Neural cell (in vitro differentiated cells): ENCODE measurements around the gene DTHD1. TPM values are rescaled to one million over a fixed set of nuclear protein-coding genes. Genes with fewer than 3 reads are reported as not detected.

Experiments used
- H2AFZ ChIP-seq: fragments of 200-600, 300-800 bp; sonication (generic), shearing (Covaris generic); 2 replicates; pipeline ENCODE4 v1.6.0; 2014; ENCODE audit warnings: low read depth, mild to moderate bottlenecking, antibody characterized with exemption, low read length, moderate library complexity
- H3F3A ChIP-seq: fragments of 200-600 bp; shearing (Covaris generic); 2 replicates; pipeline ENCODE4 v1.6.1; 2016; ENCODE audit warnings: mild to moderate bottlenecking, moderate library complexity, mixed read lengths, antibody characterized with exemption, low read length; ENCODE audit not compliant: insufficient read depth, poor library complexity, severe bottlenecking
- H3K27ac ChIP-seq: fragments of 200-600, 300-800 bp; sonication (generic), shearing (Covaris generic); 2 replicates; pipeline ENCODE4 v1.5.1; 2014; ENCODE audit warnings: mild to moderate bottlenecking, low read length, moderate library complexity
- H3K27me3 ChIP-seq: fragments of 300-800, 200-600 bp; sonication (generic), shearing (Covaris generic); 2 replicates; pipeline ENCODE4 v1.6.0; 2014; ENCODE audit warnings: mild to moderate bottlenecking, low read depth, low read length, moderate library complexity; ENCODE audit not compliant: insufficient read depth
- H3K36me3 ChIP-seq: fragments of 300-800, 200-600 bp; sonication (generic), shearing (Covaris generic); 2 replicates; pipeline ENCODE4 v1.5.1; 2014; ENCODE audit warnings: mild to moderate bottlenecking, antibody characterized with exemption, low read length, moderate library complexity; ENCODE audit not compliant: insufficient read depth
- H3K4me2 ChIP-seq: fragments of 300-800, 200-600 bp; sonication (generic), shearing (Covaris generic); 2 replicates; pipeline ENCODE4 v1.6.0; 2014; ENCODE audit warnings: mild to moderate bottlenecking, low read length
- H3K4me3 ChIP-seq: fragments of 300-800, 200-600 bp; sonication (generic), shearing (Covaris generic); 2 replicates; pipeline ENCODE4 v1.5.1; 2014; ENCODE audit warnings: mild to moderate bottlenecking, low read length, moderate library complexity
- H3K79me2 ChIP-seq: fragments of 200-600 bp; shearing (Covaris generic); replicated peaks from 2 replicates; pipeline ENCODE4 v1.6.0; 2014; ENCODE audit warnings: mild to moderate bottlenecking, low read length, moderate library complexity; ENCODE audit not compliant: insufficient read depth
- H3K9ac ChIP-seq: fragments of 300-800, 200-600 bp; sonication (generic), shearing (Covaris generic); 2 replicates; pipeline ENCODE4 v1.6.1; 2016; ENCODE audit warnings: mild to moderate bottlenecking, low read length, mixed read lengths
- H3K9me2 ChIP-seq: fragments of 200-600 bp; shearing (Covaris generic); 2 replicates; pipeline ENCODE4 v1.6.1; 2016; ENCODE audit warnings: mild to moderate bottlenecking, low read length, mixed read lengths; ENCODE audit not compliant: insufficient read depth
- H3K9me3 ChIP-seq: fragments of 200-600, 300-800 bp; sonication (generic), shearing (Covaris generic); 2 replicates; pipeline ENCODE4 v1.6.1; 2016; ENCODE audit warnings: mild to moderate bottlenecking, mixed run types, low read length, moderate library complexity, mixed read lengths
- H4K20me1 ChIP-seq: fragments of 200-600 bp; shearing (Covaris generic); 2 replicates; pipeline ENCODE4 v1.6.1; 2016; ENCODE audit warnings: mild to moderate bottlenecking, mixed run types; ENCODE audit not compliant: insufficient read depth
- EP300 ChIP-seq: fragments of 450-650 bp; conservative IDR thresholded peaks from 2 replicates; pipeline ENCODE4 v1.6.1; 2014; ENCODE audit warnings: antibody characterized with exemption, mild to moderate bottlenecking, moderate library complexity; ENCODE audit not compliant: poor library complexity, severe bottlenecking
- EZH2 ChIP-seq: fragments of 200-600, 300-800 bp; shearing (Covaris generic), sonication (generic); IDR thresholded peaks from 2 replicates; pipeline ENCODE4 v1.6.1; 2014; ENCODE audit warnings: antibody characterized with exemption, low read length, borderline replicate concordance, mild to moderate bottlenecking; ENCODE audit not compliant: insufficient read depth, poor library complexity, severe bottlenecking
- MXI1 ChIP-seq: fragments of 450-650 bp; conservative IDR thresholded peaks from 2 replicates; pipeline ENCODE4 v1.6.1; 2014; ENCODE audit warnings: antibody characterized with exemption, mild to moderate bottlenecking; ENCODE audit not compliant: poor library complexity, severe bottlenecking
- POLR2AphosphoS5 ChIP-seq: IDR thresholded peaks from 2 replicates; pipeline ENCODE4 v1.6.1; 2012
- RAD21 ChIP-seq: fragments of 450-650 bp; conservative IDR thresholded peaks from 2 replicates; pipeline ENCODE4 v1.6.1; 2014; ENCODE audit warnings: antibody characterized with exemption, mild to moderate bottlenecking, moderate library complexity
- SMC3 ChIP-seq: fragments of 450-650 bp; conservative IDR thresholded peaks from 2 replicates; pipeline ENCODE4 v1.6.1; 2014; ENCODE audit warnings: antibody characterized with exemption, mild to moderate bottlenecking, moderate library complexity; ENCODE audit not compliant: poor library complexity
- TAF1 ChIP-seq: IDR thresholded peaks from 2 replicates; pipeline ENCODE4 v1.6.1; 2012; ENCODE audit warnings: low read depth
- polyA plus RNA-seq: library from polyadenylated mRNA; depleted of rRNA; stranded (reverse); fragments of >200 nt; gene quantifications from 2 replicates; pipeline ENCODE4 v1.2.3, GENCODE V29; 2014
- TF ChIP-seq, protein P1 (sequence below): fragments of 450-650 bp; IDR thresholded peaks from 2 replicates; pipeline ENCODE4 v1.5.1; 2014; ENCODE audit warnings: antibody characterized with exemption, mild to moderate bottlenecking, moderate library complexity; ENCODE audit not compliant: poor library complexity, severe bottlenecking
- TF ChIP-seq, protein P2 (sequence below): IDR thresholded peaks from 2 replicates; pipeline ENCODE4 v1.6.1; 2012; ENCODE audit warnings: borderline replicate concordance

The DTHD1 gene
- polyA plus RNA-seq, 1 donor from 2014 or later = not detected

DNA sequence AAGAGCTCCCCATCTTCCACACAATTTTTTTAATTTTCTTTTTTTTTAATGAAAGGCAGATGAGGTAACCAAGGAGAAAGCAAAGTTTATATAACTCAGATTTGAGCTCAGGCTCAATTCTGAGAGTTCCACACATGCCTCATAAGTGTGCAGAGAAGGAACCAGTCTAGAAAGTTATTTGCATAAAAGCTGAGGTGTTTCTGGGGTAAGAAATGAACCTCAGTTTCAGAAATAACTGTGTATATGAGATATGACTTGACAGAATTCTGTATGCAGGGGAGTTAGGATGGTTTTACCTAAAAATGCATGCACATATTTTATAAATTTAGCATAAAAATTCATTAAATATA lies 51.3 kb downstream of the DTHD1 start:
- Histone ChIP-seq H3K4me2 (no peak overlapping the region), H3K9me2 (no peaks in the 10 kb centered on the region), H3K79me2 (no peaks in the 10 kb centered on the region), H3K27ac (no peak overlapping the region), H3K27me3 (no peaks in the 10 kb centered on the region), H3K9me3 (no peaks in the 10 kb centered on the region), H3K36me3 (no peaks in the 10 kb centered on the region), H2AFZ (no peak overlapping the region), H4K20me1 (no peaks in the 10 kb centered on the region), H3K9ac (no peak overlapping the region), H3F3A (no peaks in the 10 kb centered on the region), H3K4me3 (no peak overlapping the region)
- TF ChIP-seq SMC3 = no peak
- TF ChIP-seq, protein P1, sequence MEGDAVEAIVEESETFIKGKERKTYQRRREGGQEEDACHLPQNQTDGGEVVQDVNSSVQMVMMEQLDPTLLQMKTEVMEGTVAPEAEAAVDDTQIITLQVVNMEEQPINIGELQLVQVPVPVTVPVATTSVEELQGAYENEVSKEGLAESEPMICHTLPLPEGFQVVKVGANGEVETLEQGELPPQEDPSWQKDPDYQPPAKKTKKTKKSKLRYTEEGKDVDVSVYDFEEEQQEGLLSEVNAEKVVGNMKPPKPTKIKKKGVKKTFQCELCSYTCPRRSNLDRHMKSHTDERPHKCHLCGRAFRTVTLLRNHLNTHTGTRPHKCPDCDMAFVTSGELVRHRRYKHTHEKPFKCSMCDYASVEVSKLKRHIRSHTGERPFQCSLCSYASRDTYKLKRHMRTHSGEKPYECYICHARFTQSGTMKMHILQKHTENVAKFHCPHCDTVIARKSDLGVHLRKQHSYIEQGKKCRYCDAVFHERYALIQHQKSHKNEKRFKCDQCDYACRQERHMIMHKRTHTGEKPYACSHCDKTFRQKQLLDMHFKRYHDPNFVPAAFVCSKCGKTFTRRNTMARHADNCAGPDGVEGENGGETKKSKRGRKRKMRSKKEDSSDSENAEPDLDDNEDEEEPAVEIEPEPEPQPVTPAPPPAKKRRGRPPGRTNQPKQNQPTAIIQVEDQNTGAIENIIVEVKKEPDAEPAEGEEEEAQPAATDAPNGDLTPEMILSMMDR = no peak
- TF ChIP-seq EZH2 = no peak
- no peak for TF ChIP-seq POLR2AphosphoS5
- no peak for TF ChIP-seq MXI1
- TF ChIP-seq EP300 = no peak
- TF ChIP-seq RAD21 = no peak
- no peak for TF ChIP-seq TAF1
- TF ChIP-seq, protein P2, sequence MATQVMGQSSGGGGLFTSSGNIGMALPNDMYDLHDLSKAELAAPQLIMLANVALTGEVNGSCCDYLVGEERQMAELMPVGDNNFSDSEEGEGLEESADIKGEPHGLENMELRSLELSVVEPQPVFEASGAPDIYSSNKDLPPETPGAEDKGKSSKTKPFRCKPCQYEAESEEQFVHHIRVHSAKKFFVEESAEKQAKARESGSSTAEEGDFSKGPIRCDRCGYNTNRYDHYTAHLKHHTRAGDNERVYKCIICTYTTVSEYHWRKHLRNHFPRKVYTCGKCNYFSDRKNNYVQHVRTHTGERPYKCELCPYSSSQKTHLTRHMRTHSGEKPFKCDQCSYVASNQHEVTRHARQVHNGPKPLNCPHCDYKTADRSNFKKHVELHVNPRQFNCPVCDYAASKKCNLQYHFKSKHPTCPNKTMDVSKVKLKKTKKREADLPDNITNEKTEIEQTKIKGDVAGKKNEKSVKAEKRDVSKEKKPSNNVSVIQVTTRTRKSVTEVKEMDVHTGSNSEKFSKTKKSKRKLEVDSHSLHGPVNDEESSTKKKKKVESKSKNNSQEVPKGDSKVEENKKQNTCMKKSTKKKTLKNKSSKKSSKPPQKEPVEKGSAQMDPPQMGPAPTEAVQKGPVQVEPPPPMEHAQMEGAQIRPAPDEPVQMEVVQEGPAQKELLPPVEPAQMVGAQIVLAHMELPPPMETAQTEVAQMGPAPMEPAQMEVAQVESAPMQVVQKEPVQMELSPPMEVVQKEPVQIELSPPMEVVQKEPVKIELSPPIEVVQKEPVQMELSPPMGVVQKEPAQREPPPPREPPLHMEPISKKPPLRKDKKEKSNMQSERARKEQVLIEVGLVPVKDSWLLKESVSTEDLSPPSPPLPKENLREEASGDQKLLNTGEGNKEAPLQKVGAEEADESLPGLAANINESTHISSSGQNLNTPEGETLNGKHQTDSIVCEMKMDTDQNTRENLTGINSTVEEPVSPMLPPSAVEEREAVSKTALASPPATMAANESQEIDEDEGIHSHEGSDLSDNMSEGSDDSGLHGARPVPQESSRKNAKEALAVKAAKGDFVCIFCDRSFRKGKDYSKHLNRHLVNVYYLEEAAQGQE = no peak

DNA sequence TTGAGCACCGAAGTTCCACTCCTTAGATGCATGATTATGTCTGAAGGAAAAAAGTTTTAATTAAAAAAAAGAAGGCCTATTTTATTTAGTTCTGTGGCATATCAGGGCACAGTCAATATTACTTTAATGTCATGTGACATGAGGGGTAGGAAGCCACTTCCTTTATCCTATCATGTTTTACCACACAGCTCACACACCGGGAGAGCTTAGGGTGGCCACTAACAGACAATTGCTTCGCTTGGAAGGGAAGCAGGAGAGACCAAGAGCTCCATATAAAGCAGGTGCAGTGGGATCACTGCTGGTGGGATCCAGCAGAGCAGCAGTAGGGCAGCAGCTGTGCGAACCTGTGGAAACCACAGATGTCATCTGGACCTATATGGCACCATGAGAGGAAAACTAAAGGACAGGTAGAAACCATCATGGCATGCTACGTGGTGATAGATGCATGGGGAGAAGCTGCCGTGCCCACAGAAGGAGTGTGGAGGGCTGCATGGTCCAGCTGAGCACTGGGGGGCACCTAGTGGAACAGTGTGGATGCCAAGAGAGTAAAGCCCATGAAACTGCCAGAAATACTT lies 52.0 kb downstream of the DTHD1 start:
- H3K36me3 ChIP-seq = no peaks in the 10 kb centered on the region
- TF ChIP-seq MXI1 = no peak
- TF ChIP-seq EP300 = no peak
- TF ChIP-seq POLR2AphosphoS5 = no peak
- TF ChIP-seq TAF1 = no peak
- TF ChIP-seq, protein P2 = no peak
- TF ChIP-seq, protein P1 = no peak
- TF ChIP-seq SMC3 = no peak
- no peak for TF ChIP-seq EZH2
- no peak for TF ChIP-seq RAD21
- no peak overlapping the region for H3K9ac ChIP-seq
- H3K9me2 ChIP-seq = no peaks in the 10 kb centered on the region
- no peak overlapping the region for H2AFZ ChIP-seq
- no peaks in the 10 kb centered on the region for H3K79me2 ChIP-seq
- no peaks in the 10 kb centered on the region for H4K20me1 ChIP-seq
- H3K9me3 ChIP-seq = no peaks in the 10 kb centered on the region
- no peak overlapping the region for H3K4me3 ChIP-seq
- H3K4me2 ChIP-seq = no peak overlapping the region
- H3F3A ChIP-seq = no peaks in the 10 kb centered on the region
- no peak overlapping the region for H3K27ac ChIP-seq
- no peaks in the 10 kb centered on the region for H3K27me3 ChIP-seq
